Esophagus squamous epithelium (tissue), 5 donors: ENCODE results near the gene GNA12. TPM values are rescaled to one million over a fixed set of nuclear protein-coding genes. Genes with fewer than 3 reads are reported as not detected.

Experiments used
- DNase-seq: peaks from one replicate; lab custom pipeline; 2025; lab: John Stamatoyannopoulos, UW
- H3K27ac ChIP-seq, 4 donors: fragments of 200-600 bp; sonication (generic); one replicate each; pipeline ENCODE4 v1.5.1; 2016 to 2019; ENCODE audit warnings: mild to moderate bottlenecking in 1 of 4
- H3K27me3 ChIP-seq, 4 donors: fragments of 200-600 bp; sonication (generic); 1 replicate in 3 of 4; 2 replicates in 1 of 4; pipeline versions ENCODE4 v1.5.1 to v1.6.0; 2017 to 2021; ENCODE audit warnings: antibody characterized with exemption in 1 of 4
- H3K36me3 ChIP-seq, 3 donors: fragments of 200-600 bp; sonication (generic); one replicate each; pipeline ENCODE4 v1.5.1; 2016 to 2019
- H3K4me1 ChIP-seq, 3 donors: fragments of 200-600 bp; sonication (generic); one replicate each; pipeline ENCODE4 v1.5.1; 2017 to 2019
- H3K4me3 ChIP-seq, 4 donors: fragments of 200-600 bp; sonication (generic); 1 replicate in 3 of 4; 2 replicates in 1 of 4; pipeline ENCODE4 v1.5.1; 2016 to 2019; ENCODE audit warnings: mild to moderate bottlenecking in 2 of 4, moderate library complexity in 1 of 4
- H3K9me3 ChIP-seq, 3 donors: fragments of 200-600 bp; sonication (generic); one replicate each; pipeline ENCODE4 v1.5.1; 2016 to 2019
- POLR2A ChIP-seq, 4 donors: fragments of 450-650 bp; IDR thresholded peaks; one replicate each; pipeline ENCODE4 v1.6.1; 2017; ENCODE audit warnings: antibody characterized with exemption in 4 of 4, mild to moderate bottlenecking in 4 of 4, moderate library complexity in 3 of 4
- whole genome bisulfite sequencing, 2 donors: methylation state at CpG; one replicate each; pipeline ENCODE4 v1.1.5; 2018; 5-methylcytosine and 5-hydroxymethylcytosine counted together
- intact Hi-C: fragments of 100-400 bp; cut with DNase I; formaldehyde crosslinking; loops from one replicate; pipeline ENCODE4 v1.15.0; 2022
- total RNA-seq, 4 donors: library from RNA; depleted of rRNA; stranded (reverse); fragments of >200 nt; gene quantifications; one replicate each; pipeline ENCODE4 v1.1.0, GENCODE V29; 2016
- TF ChIP-seq, protein P1 (sequence below), 6 experiments: fragments of 450-650 bp in 4 of 6; fragments of 200-600 bp in 2 of 6; sonication (generic) in 2 of 6; IDR thresholded peaks; one replicate each; pipeline ENCODE4 v1.5.1; 2016 to 2019; ENCODE audit warnings: antibody characterized with exemption in 6 of 6, mild to moderate bottlenecking in 4 of 6, moderate library complexity in 4 of 6
- donor health status: DM: yes; HTN: yes; CAD: no.

The GNA12 gene, protein sequence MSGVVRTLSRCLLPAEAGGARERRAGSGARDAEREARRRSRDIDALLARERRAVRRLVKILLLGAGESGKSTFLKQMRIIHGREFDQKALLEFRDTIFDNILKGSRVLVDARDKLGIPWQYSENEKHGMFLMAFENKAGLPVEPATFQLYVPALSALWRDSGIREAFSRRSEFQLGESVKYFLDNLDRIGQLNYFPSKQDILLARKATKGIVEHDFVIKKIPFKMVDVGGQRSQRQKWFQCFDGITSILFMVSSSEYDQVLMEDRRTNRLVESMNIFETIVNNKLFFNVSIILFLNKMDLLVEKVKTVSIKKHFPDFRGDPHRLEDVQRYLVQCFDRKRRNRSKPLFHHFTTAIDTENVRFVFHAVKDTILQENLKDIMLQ
- 10 to 100 TPM in 1 of 4 donors, 1 to 10 TPM in 3; 6.6 to 11.6 (median 7.6) TPM for total RNA-seq

DNA sequence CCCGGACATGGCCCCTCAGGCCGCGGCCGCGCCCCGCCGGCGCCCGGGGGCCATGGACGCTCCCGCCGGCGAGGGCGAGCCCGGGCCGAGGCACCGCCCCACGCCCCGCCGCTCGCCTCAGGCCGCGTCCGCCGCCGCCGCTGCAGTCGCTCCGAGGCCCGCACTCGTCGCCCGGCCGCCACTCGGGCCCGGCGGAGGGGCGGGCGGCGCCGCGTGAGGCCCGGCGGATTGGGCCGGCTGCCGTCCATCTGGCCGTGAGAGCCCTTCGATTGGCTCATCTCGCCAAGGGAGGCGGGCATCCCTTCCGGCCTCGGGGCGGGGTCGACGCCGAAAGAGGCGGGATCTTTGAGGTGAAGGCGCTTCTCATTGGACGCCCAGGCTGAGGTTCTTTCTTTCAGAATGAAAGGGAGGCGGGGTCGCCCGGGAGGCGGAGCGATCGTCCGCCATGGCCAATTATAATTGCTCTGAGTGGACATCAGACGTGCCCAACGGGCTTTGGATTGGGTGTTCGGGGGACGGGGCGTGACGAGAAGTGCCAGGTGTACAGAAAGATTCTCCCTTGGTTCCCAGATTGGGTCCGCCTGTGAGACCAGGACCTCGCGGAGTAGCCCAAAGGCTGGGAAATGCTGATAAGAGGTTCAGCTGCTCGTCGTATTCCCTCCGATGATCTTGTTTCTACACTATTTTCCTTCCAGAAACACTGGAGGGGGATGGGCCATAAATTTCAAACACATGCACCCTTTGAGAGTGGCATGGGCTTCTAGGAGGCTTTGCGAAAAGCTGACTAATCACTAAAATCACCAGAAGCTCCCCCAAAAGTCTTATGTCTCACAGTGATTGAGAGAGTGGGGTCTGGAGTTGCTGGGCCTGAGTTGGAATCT is at the start of gene GNA12:
Gene GNA12, minus strand, starts transcription at position 156 of the 881 bp plus-strand sequence. Its CDS starts 147 bp downstream, at position 9.
- peaks cover 0 to 3% (median 0%) of the 10 kb centered on the region in 3 donors for H3K36me3 ChIP-seq
- DNase-seq, result peak; percentile 86
- peak in 1 of 4 donors; percentile 25 for TF ChIP-seq POLR2A (IDR thresholded peaks at IDR 0.05)
- TF ChIP-seq, protein P1, sequence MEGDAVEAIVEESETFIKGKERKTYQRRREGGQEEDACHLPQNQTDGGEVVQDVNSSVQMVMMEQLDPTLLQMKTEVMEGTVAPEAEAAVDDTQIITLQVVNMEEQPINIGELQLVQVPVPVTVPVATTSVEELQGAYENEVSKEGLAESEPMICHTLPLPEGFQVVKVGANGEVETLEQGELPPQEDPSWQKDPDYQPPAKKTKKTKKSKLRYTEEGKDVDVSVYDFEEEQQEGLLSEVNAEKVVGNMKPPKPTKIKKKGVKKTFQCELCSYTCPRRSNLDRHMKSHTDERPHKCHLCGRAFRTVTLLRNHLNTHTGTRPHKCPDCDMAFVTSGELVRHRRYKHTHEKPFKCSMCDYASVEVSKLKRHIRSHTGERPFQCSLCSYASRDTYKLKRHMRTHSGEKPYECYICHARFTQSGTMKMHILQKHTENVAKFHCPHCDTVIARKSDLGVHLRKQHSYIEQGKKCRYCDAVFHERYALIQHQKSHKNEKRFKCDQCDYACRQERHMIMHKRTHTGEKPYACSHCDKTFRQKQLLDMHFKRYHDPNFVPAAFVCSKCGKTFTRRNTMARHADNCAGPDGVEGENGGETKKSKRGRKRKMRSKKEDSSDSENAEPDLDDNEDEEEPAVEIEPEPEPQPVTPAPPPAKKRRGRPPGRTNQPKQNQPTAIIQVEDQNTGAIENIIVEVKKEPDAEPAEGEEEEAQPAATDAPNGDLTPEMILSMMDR (IDR thresholded peaks at IDR 0.05), result no peak
- H3K4me3 ChIP-seq, result peak within 1 kb of the TSS; percentile 51 to 92 (median 62)
- no peaks in the 10 kb centered on the region for H3K27me3 ChIP-seq
- no peaks in the 10 kb centered on the region for H3K9me3 ChIP-seq
- intact Hi-C loops, result no loop called here
- WGBS, 2 donors, result 6 to 20% methylated on average over 2 to 13 of the region's 79 CpGs
- peaks cover 6 to 34% (median 13%) of the 10 kb centered on the region in 3 donors for H3K4me1 ChIP-seq
- peak within 1 kb of the TSS; percentile 69 to 93 (median 75) for H3K27ac ChIP-seq

DNA sequence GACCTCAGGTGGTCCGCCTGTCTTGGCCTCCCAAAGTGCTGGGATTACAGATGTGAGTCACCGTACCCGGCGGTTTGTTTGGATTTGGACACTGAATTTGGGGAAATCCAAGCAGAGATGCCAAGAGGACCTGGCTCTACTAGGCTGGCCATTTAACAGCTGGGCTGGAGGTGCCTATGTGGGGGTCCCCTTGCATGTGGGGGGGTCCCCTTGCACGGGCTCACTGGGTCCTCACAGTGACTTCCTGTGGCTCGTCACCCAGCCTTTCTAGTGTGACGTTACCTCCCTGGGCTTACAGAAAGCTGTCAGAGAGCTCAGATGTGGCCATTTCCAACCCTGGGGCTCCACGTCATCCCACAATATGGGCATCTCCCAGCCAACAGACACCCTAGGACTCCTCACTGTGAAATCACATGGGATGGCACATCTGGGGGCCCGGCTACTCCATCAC is 49.3 kb upstream of the GNA12 start:
- Histone ChIP-seq H3K27ac (no peak overlapping the region), H3K9me3 (peaks cover 0 to 4% (median 0%) of the 10 kb centered on the region in 3 donors), H3K4me3 (no peak overlapping the region), H3K36me3 (no peaks in the 10 kb centered on the region), H3K27me3 (peaks cover 0 to 44% (median 0%) of the 10 kb centered on the region in 4 donors), H3K4me1 (no peaks in the 10 kb centered on the region)
- no peak for DNase-seq
- WGBS, 2 donors, result 0 to 37% methylated on average over 1 to 3 of the region's 9 CpGs
- intact Hi-C loops, result no loop called here
- TF ChIP-seq POLR2A (IDR thresholded peaks at IDR 0.05), result no peak
- TF ChIP-seq, protein P1 (IDR thresholded peaks at IDR 0.05), result no peak

DNA sequence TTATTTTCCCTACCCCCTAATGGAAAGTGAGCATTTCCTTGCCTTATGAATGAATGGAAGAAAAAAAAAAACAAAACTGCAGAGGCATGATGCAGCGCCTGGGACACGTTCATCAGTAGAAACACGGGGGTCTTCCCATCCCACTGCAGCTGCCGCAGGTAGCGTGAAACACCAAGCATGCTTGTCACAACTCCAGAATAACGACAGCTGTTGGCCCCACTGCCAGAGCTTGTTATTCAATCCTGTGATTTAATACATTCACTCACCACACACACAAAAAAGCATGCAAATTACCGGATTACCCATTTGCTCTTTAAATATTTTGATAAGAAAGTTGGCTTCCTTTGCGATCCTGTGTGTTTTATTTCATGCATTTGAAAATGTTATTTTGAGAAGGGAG is 48.4 kb upstream of the GNA12 start:
- Histone ChIP-seq H3K4me1 (no peaks in the 10 kb centered on the region), H3K36me3 (no peaks in the 10 kb centered on the region), H3K4me3 (no peak overlapping the region), H3K27ac (no peak overlapping the region), H3K9me3 (no peaks in the 10 kb centered on the region), H3K27me3 (peaks cover 0 to 38% (median 0%) of the 10 kb centered on the region in 4 donors)
- WGBS, 2 donors, result 34 to 53% methylated on average over 8 of the region's 8 CpGs
- TF ChIP-seq, protein P1 (IDR thresholded peaks at IDR 0.05), result no peak
- no peak for TF ChIP-seq POLR2A (IDR thresholded peaks at IDR 0.05)
- intact Hi-C loops, result no loop called here
- no peak for DNase-seq

DNA sequence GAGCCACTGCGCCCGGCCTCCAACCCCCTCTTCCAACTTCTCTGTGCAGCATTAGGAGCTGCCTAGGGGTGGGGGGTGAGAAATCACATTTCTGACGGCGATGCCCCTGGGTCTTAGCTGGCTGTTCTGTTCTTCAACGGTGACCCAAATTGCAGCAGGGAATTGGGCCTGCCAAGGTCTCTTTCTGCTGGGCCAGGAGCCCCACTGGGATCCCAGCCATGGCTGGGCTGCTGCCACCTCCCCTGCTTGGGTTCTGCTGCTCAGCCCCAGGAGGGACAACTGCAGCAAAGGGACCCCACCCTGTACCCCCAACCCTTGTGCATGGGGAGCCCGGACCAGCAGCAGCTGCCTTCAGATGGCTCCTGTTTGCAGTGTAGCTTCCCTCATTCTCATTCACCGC is 43.7 kb upstream of the GNA12 start:
- 40 to 50% methylated on average over 2 of the region's 7 CpGs for WGBS, 2 donors
- H3K27me3 ChIP-seq, result peaks cover 0 to 15% (median 0%) of the 10 kb centered on the region in 4 donors
- no peaks in the 10 kb centered on the region for H3K36me3 ChIP-seq
- H3K4me3 ChIP-seq, result no peak overlapping the region
- intact Hi-C loops, result no loop called here
- H3K9me3 ChIP-seq, result no peaks in the 10 kb centered on the region
- peaks cover 0 to 8% (median 0%) of the 10 kb centered on the region in 3 donors for H3K4me1 ChIP-seq
- no peak overlapping the region for H3K27ac ChIP-seq
- no peak for DNase-seq
- TF ChIP-seq, protein P1 (IDR thresholded peaks at IDR 0.05), result no peak
- no peak for TF ChIP-seq POLR2A (IDR thresholded peaks at IDR 0.05)
